ENCODE data around the gene ING3. TPM values are rescaled to one million over a fixed set of nuclear protein-coding genes. Genes with fewer than 3 reads are reported as not detected.

The ING3 gene
- total RNA-seq, 2 experiments from 2014 or later, result 12.5 to 22.2 TPM

DNA sequence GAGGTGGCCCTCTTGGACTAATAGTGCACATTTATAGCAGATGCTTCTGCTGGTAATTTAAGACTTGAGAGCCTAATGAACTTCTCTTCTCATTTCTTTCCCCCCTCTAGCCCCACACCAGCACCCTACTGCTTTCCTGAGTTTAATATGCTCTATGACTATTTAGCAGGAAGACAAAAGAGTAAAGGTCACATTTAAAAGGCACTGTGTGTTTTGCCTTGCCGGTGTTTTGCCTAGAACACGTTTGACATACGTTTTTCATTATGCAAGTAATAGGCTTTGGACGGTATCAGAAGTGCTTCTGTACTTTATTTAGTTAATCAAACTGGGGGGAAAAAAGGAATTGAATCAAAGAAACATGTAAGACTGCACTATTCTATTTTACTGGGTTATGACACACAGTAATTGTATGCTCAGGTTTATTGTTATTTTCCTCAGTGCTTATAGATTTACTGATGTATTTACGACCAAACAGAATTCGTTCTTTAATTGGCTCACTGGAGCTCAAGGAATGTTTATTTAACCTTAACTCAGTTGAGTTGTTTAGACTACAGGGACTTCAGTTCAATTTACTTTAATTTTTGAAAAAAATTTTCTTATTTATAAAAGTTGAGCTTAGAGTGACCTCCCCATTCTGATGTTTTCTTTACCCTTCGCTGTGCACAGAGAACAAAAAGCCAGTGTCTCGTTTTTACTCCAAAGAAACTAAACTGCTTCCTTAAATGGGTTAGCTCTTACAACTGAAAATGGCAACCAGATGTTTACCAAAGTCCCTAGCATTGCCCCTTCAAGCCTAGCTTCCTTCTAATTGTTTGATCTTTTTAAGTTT, 73.3 kb downstream of the ING3 start:
- ChIA-PET CTCF (ENCODE audit: unreplicated experiment) (no interaction called here), POLR2A (interaction anchor here (0.5 to 1.1 kb wide), 3 partner anchors 19 to 64 kb away, joined by 3 read pairs; no protein-coding TSS in a partner anchor)
- Histone ChIP-seq H3K4me3 (ENCODE audit: low read depth, low read length, poor library complexity, severe bottlenecking) (no peak overlapping the region), H3K36me3 (ENCODE audit: insufficient read depth, low read length) (no peaks in the 10 kb centered on the region), H3K9me3 (ENCODE audit: low read length) (no peaks in the 10 kb centered on the region), H3K4me2 (ENCODE audit: low read length) (no peak overlapping the region), H4K20me1 (ENCODE audit: insufficient read depth, low read length) (no peaks in the 10 kb centered on the region), H3K27ac (ENCODE audit: low read depth, low read length, poor library complexity, severe bottlenecking) (no peak overlapping the region), H3K4me1 (ENCODE audit: insufficient read depth, low read length, poor library complexity, severe bottlenecking) (no peaks in the 10 kb centered on the region), H3K79me2 (ENCODE audit: insufficient read depth, low read depth, low read length) (no peaks in the 10 kb centered on the region), H3K9me2 (ENCODE audit: insufficient read depth, low read length) (no peaks in the 10 kb centered on the region), H2AFZ (ENCODE audit: low read length) (no peak overlapping the region)
- TF ChIP-seq EZH2phosphoT487 (IDR thresholded peaks at IDR 0.05; ENCODE audit: borderline replicate concordance, low read depth, low read length), result no peak
- TF ChIP-seq, protein P1, sequence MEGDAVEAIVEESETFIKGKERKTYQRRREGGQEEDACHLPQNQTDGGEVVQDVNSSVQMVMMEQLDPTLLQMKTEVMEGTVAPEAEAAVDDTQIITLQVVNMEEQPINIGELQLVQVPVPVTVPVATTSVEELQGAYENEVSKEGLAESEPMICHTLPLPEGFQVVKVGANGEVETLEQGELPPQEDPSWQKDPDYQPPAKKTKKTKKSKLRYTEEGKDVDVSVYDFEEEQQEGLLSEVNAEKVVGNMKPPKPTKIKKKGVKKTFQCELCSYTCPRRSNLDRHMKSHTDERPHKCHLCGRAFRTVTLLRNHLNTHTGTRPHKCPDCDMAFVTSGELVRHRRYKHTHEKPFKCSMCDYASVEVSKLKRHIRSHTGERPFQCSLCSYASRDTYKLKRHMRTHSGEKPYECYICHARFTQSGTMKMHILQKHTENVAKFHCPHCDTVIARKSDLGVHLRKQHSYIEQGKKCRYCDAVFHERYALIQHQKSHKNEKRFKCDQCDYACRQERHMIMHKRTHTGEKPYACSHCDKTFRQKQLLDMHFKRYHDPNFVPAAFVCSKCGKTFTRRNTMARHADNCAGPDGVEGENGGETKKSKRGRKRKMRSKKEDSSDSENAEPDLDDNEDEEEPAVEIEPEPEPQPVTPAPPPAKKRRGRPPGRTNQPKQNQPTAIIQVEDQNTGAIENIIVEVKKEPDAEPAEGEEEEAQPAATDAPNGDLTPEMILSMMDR (conservative IDR thresholded peaks at IDR 0.05; ENCODE audit: low read length), result no peak
- intact Hi-C loops (cut with micrococcal nuclease; ENCODE audit: unreplicated experiment), result no loop called here
- no peak for DNase-seq (ENCODE audit: low spot score)
- no TSS peak for BruUV-seq (replicated peaks)

DNA sequence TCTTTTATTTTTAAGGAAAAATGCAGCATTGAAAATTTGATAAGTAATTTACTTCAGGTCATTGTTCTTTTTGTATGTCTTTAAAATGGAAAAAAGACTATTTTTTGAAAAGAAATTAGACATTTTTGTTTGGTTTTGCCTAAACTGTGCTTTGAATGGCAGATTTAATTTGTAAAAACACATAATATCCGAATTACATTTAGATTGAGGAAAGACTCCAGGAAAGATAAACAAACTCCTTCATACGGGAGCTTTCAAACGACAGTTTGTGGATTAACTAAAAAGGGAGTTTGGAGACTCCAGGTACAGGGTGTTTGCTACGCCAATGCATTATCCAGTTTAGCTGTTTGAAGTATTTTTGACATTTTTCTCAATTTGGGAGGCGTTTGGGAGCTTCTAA, 74.0 kb downstream of the ING3 start:
- intact Hi-C loops (cut with micrococcal nuclease; ENCODE audit: unreplicated experiment), result no loop called here
- Histone ChIP-seq H3K79me2 (ENCODE audit: insufficient read depth, low read depth, low read length) (no peaks in the 10 kb centered on the region), H3K4me2 (ENCODE audit: low read length) (no peak overlapping the region), H3K36me3 (ENCODE audit: insufficient read depth, low read length) (no peaks in the 10 kb centered on the region), H3K9me2 (ENCODE audit: insufficient read depth, low read length) (no peaks in the 10 kb centered on the region), H3K9me3 (ENCODE audit: low read length) (no peaks in the 10 kb centered on the region), H2AFZ (ENCODE audit: low read length) (no peak overlapping the region), H3K27ac (ENCODE audit: low read depth, low read length, poor library complexity, severe bottlenecking) (no peak overlapping the region), H3K4me3 (ENCODE audit: low read depth, low read length, poor library complexity, severe bottlenecking) (no peak overlapping the region), H3K4me1 (ENCODE audit: insufficient read depth, low read length, poor library complexity, severe bottlenecking) (no peaks in the 10 kb centered on the region), H4K20me1 (ENCODE audit: insufficient read depth, low read length) (no peaks in the 10 kb centered on the region)
- ChIA-PET POLR2A (interaction anchor here (0.5 to 1.1 kb wide), 3 partner anchors 19 to 63 kb away, joined by 3 read pairs; no protein-coding TSS in a partner anchor), CTCF (ENCODE audit: unreplicated experiment) (no interaction called here)
- no peak for DNase-seq (ENCODE audit: low spot score)
- TF ChIP-seq, protein P1 (conservative IDR thresholded peaks at IDR 0.05; ENCODE audit: low read length), result no peak
- no peak for TF ChIP-seq EZH2phosphoT487 (IDR thresholded peaks at IDR 0.05; ENCODE audit: borderline replicate concordance, low read depth, low read length)
- BruUV-seq (replicated peaks), result no TSS peak

DNA sequence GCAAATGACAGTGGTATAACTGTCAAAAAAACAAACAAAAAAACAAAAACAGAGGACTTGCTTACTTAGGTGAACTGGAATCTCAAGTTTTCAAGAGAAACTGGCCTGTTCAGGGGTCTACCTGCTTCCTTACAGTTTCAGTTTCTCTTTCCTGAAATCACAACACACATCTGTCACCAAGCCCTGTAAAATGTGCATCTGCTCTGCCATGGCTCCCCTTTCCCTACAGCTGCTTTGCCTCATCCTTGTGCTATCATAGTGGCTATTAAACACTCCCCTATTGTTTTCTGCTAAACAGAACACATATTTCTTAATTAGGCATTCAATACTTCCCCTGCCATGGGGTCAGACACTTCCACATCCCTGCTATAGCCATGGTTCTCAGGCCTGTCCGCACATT, 75.6 kb downstream of the ING3 start:
- DNase-seq (ENCODE audit: low spot score), result no peak
- intact Hi-C loops (cut with micrococcal nuclease; ENCODE audit: unreplicated experiment), result no loop called here
- Histone ChIP-seq H2AFZ (ENCODE audit: low read length) (no peak overlapping the region), H3K4me3 (ENCODE audit: low read depth, low read length, poor library complexity, severe bottlenecking) (no peak overlapping the region), H3K79me2 (ENCODE audit: insufficient read depth, low read depth, low read length) (no peaks in the 10 kb centered on the region), H3K4me2 (ENCODE audit: low read length) (no peak overlapping the region), H3K4me1 (ENCODE audit: insufficient read depth, low read length, poor library complexity, severe bottlenecking) (no peaks in the 10 kb centered on the region), H4K20me1 (ENCODE audit: insufficient read depth, low read length) (no peaks in the 10 kb centered on the region), H3K9me3 (ENCODE audit: low read length) (no peaks in the 10 kb centered on the region), H3K36me3 (ENCODE audit: insufficient read depth, low read length) (no peaks in the 10 kb centered on the region), H3K9me2 (ENCODE audit: insufficient read depth, low read length) (no peaks in the 10 kb centered on the region), H3K27ac (ENCODE audit: low read depth, low read length, poor library complexity, severe bottlenecking) (no peak overlapping the region)
- no peak for TF ChIP-seq EZH2phosphoT487 (IDR thresholded peaks at IDR 0.05; ENCODE audit: borderline replicate concordance, low read depth, low read length)
- TF ChIP-seq, protein P1 (conservative IDR thresholded peaks at IDR 0.05; ENCODE audit: low read length), result no peak
- CTCF ChIA-PET (ENCODE audit: unreplicated experiment), result no interaction called here
- POLR2A ChIA-PET, result interaction anchor here (0.6 to 1.0 kb wide), 8 partner anchors 14 to 861 kb away, joined by 3 to 6 read pairs (median 4); no protein-coding TSS in a partner anchor
- no TSS peak for BruUV-seq (replicated peaks)

Data from OCI-LY7 (cell line).